ENCODE measurements around the gene ETDA. TPM values are rescaled to one million over a fixed set of nuclear protein-coding genes. Genes with fewer than 3 reads are reported as not detected.

ETDA gene
- total RNA-seq: not detected in 2 replicates

GRCh38 chrX:135252011-135252518 lies at the start of gene ETDA:
ETDA (plus strand) TSS chrX:135252061; CDS start chrX:135253277, 1,216 bp downstream.

Other genes with a start within 250 kb of the ETDA start
- 3.0 and 5.2 TPM in 2 replicates for gene RTL8B, start 229.5 kb upstream of the ETDA start, total RNA-seq
- 35.9 and 76.8 TPM in 2 replicates for gene RTL8C, start 219.7 kb upstream of the ETDA start, total RNA-seq
- 4.8 and 7.0 TPM in 2 replicates for gene RTL8A, start 199.9 kb upstream of the ETDA start, total RNA-seq
- gene SMIM10L2B, start 153.3 kb upstream of the ETDA start, total RNA-seq: 1.4 and 4.2 TPM in 2 replicates
- gene ETDB, start 131.5 kb upstream of the ETDA start, total RNA-seq: not detected in 2 replicates
- gene CT55, start 80.7 kb upstream of the ETDA start, total RNA-seq: not detected in 2 replicates
- gene ETDC, start 57.4 kb downstream of the ETDA start, total RNA-seq: not detected in 2 replicates
- 7.3 and 8.3 TPM in 2 replicates for gene ZNF75D, start 92.0 kb downstream of the ETDA start, total RNA-seq
- gene ZNF449, start 92.7 kb downstream of the ETDA start, total RNA-seq: 9.2 and 9.6 TPM in 2 replicates
- gene SMIM10L2A, start 169.9 kb downstream of the ETDA start, total RNA-seq: 0.18 and 0.59 TPM in 2 replicates